ENCODE results near the gene KIRREL3. TPM values are rescaled to one million over a fixed set of nuclear protein-coding genes. Genes with fewer than 3 reads are reported as not detected.

Gene KIRREL3
- total and polyA plus RNA-seq, 2 of the 4 experiments (the other 2 are of a cell fraction), result 10.9 to 15.9 TPM

DNA sequence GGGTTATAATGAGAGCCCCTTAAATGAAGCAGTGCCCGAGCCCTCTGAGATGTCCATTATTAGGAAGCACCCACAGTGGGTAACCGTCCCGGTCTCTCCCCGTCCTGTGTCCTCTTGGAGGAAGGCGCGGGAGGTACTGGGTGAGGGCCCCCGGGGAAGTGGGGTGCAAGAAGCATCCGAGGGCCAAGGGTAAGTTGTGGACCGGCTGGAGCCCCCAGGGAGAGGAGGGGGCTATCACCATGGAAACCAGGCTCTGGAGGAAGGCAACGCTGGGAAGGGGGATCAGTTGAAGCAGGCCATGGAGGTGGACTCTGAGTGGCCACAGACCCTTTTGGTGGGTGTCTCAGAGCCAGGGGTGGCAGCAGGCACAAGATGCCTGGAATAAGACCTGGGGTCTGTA is 471.5 kb downstream of the KIRREL3 start:
- Histone ChIP-seq H4K8ac (ENCODE audit: low read depth in 2 of 2, low read length in 2 of 2) (no peak overlapping the region), H3K36me3 (ENCODE audit: control insufficient read depth, insufficient read depth, low read length) (no peaks in the 10 kb centered on the region), H2BK5ac (ENCODE audit: low read depth, low read length, poor library complexity, severe bottlenecking) (no peak overlapping the region), H3K4me3 (ENCODE audit: insufficient read depth, low read depth, low read length) (no peak overlapping the region), H3K4ac (ENCODE audit: low read depth, low read length) (no peak overlapping the region), H3K79me1 (ENCODE audit: low read depth in 1 of 2, low read length in 2 of 2) (no peaks in the 10 kb centered on the region), H2BK15ac (ENCODE audit: low read depth, low read length) (no peak overlapping the region), H3K23ac (ENCODE audit: low read depth, low read length) (no peak overlapping the region), H4K20me1 (ENCODE audit: insufficient read depth, low read length) (no peaks in the 10 kb centered on the region), H2BK120ac (ENCODE audit: low read depth, low read length) (no peak overlapping the region), H2AK9ac (replicated peaks; ENCODE audit: low read depth, low read length, poor library complexity) (no peak overlapping the region), H2BK20ac (ENCODE audit: low read depth, low read length) (no peak overlapping the region), H3K9me3 (ENCODE audit: control insufficient read depth, insufficient read depth, low read length) (no peaks in the 10 kb centered on the region), H4K91ac (ENCODE audit: insufficient read depth, low read depth, low read length) (no peak overlapping the region), H3K9ac (ENCODE audit: low read depth, low read length) (no peak overlapping the region), H3K56ac (ENCODE audit: extremely low read depth, insufficient read depth, low read length) (no peak overlapping the region), H4K5ac (ENCODE audit: low read depth, low read length) (no peak overlapping the region), H3K14ac (replicated peaks; ENCODE audit: low read depth, low read length) (no peak overlapping the region), H3K4me1 (ENCODE audit: control insufficient read depth, insufficient read depth, low read length) (no peaks in the 10 kb centered on the region), H3K27me3 (ENCODE audit: control insufficient read depth, insufficient read depth, low read length) (no peaks in the 10 kb centered on the region; the same call in 1 of the 2 replicates), H3K9me1 (ENCODE audit: insufficient read depth, low read length) (no peaks in the 10 kb centered on the region; the same call in 1 of the 2 replicates), H2AFZ (replicated peaks; ENCODE audit: low read length, poor library complexity) (no peak overlapping the region), H3K4me2 (ENCODE audit: low read depth, low read length) (no peak overlapping the region), H3K18ac (ENCODE audit: low read depth, low read length) (no peak overlapping the region), H2AK5ac (ENCODE audit: low read depth, low read length) (no peak overlapping the region), H3K27ac (ENCODE audit: insufficient read depth, low read length) (no peak overlapping the region)
- 60% methylated on average over 1 of the region's 10 CpGs; no CpG with 5 or more reads in 1 of the 2 experiments for WGBS, 2 experiments (ENCODE audit: extremely low coverage in 2 of 2, insufficient read length in 1 of 2)
- in situ Hi-C loops (cut with MboI; ENCODE audit: low sequenced_read_pairs), result no loop called here
- DNase-seq, result no peak
- ChIA-PET POLR2A (ENCODE audit: unreplicated experiment) (no interaction called here), CTCF (no interaction called here)
- TF ChIP-seq BHLHE40 (IDR thresholded peaks at IDR 0.05; ENCODE audit: low read depth, low read length) (no peak), NFE2L2 (IDR thresholded peaks at IDR 0.05; ENCODE audit: low read depth, low read length) (no peak), POLR2A (IDR thresholded peaks at IDR 0.05; ENCODE audit: low read depth, low read length) (no peak), RAD21 (IDR thresholded peaks at IDR 0.05; ENCODE audit: low read length) (no peak), CEBPB (IDR thresholded peaks at IDR 0.05; ENCODE audit: low read depth, low read length) (no peak), CTCF (conservative IDR thresholded peaks at IDR 0.05; ENCODE audit: low read depth, low read length) (no peak), RCOR1 (IDR thresholded peaks at IDR 0.05; ENCODE audit: insufficient replicate concordance, low read length) (no peak), FOS (IDR thresholded peaks at IDR 0.05; ENCODE audit: low read depth, low read length) (no peak), MAFK (IDR thresholded peaks at IDR 0.05; ENCODE audit: low read depth, low read length) (no peak), CHD1 (IDR thresholded peaks at IDR 0.05; ENCODE audit: low read depth, low read length) (no peak), RFX5 (IDR thresholded peaks at IDR 0.05; ENCODE audit: low read depth, low read length) (no peak), MAZ (IDR thresholded peaks at IDR 0.05; ENCODE audit: borderline replicate concordance, low read depth, low read length) (no peak), SMC3 (IDR thresholded peaks at IDR 0.05; ENCODE audit: low read depth, low read length) (no peak)
- TF ChIP-seq, protein P1, sequence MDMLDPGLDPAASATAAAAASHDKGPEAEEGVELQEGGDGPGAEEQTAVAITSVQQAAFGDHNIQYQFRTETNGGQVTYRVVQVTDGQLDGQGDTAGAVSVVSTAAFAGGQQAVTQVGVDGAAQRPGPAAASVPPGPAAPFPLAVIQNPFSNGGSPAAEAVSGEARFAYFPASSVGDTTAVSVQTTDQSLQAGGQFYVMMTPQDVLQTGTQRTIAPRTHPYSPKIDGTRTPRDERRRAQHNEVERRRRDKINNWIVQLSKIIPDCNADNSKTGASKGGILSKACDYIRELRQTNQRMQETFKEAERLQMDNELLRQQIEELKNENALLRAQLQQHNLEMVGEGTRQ (IDR thresholded peaks at IDR 0.05; ENCODE audit: low read depth, low read length), result no peak
- TF ChIP-seq, protein P2, sequence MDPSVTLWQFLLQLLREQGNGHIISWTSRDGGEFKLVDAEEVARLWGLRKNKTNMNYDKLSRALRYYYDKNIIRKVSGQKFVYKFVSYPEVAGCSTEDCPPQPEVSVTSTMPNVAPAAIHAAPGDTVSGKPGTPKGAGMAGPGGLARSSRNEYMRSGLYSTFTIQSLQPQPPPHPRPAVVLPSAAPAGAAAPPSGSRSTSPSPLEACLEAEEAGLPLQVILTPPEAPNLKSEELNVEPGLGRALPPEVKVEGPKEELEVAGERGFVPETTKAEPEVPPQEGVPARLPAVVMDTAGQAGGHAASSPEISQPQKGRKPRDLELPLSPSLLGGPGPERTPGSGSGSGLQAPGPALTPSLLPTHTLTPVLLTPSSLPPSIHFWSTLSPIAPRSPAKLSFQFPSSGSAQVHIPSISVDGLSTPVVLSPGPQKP (IDR thresholded peaks at IDR 0.05; ENCODE audit: borderline replicate concordance, low read depth, low read length), result no peak
- no peak for ATAC-seq (ENCODE audit: low read depth)
- BruUV-seq (replicated peaks), result no TSS peak
- intact Hi-C loops (cut with micrococcal nuclease), result no loop called here
- dilution Hi-C loops (cut with HindIII; ENCODE audit: low sequenced_read_pairs, unreplicated experiment), result no loop called here

Data from IMR-90 (cell line).